ENCODE data around the gene PECR.
"Not testable (repeated sequence)": the region's sequence is repeated elsewhere in the genome, so short reads cannot be mapped to it uniquely, and the experiment has no call there.

PECR gene

DNA sequence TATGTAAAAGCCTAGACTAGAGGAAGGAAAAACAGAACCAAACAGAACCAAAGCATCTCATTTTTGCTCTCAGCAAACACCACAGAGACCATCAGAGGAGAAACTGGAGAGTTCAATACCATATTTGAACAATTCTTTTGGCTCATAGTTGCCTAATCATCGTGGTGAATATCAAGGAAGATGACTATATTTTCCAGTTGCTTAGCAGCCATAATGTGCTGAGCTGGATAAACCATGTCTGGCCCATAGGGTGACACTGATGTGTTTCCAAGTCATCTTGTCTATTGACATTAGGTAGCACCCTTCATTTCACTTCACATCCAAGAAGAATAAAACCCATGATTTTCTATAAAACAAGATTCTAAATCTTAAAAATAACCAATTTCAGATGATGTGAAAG is 21.6 kb upstream of the PECR start:
- FAIRE-seq: no peak

GRCh38 chr2:216101109-216101508 is 19.5 kb upstream of the PECR start:
- no peak for FAIRE-seq

- FAIRE-seq: no peak
These were observed 17.1 kb upstream of the PECR start for GRCh38 chr2:216098421-216099334.

DNA sequence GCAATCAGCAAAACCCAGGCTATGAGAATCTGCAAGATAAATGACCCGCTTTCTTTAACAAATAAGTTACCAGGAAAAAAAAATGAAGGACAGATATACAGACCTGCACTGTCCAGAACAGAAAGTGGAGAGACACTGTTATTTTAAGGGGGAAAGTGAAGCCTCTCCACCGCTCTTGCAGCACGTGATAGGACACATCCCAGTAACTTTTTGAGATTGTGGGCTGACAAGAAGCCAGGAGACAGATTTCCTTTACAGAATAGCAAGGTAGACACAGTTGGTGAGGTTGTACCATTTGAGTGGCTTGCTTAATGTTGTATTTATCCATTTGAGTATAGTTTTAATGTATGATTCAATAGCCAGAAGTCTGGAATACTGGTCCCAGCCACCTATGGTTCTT is 13.1 kb upstream of the PECR start:
- no peak for FAIRE-seq

- no peak for FAIRE-seq
These were observed 11.0 kb upstream of the PECR start for GRCh38 chr2:216092646-216093045.

- no peak for FAIRE-seq
These were observed 8.8 kb upstream of the PECR start for GRCh38 chr2:216090369-216090786.

GRCh38 chr2:216086207-216086893 is 4.7 kb upstream of the PECR start:
- FAIRE-seq: no peak

DNA sequence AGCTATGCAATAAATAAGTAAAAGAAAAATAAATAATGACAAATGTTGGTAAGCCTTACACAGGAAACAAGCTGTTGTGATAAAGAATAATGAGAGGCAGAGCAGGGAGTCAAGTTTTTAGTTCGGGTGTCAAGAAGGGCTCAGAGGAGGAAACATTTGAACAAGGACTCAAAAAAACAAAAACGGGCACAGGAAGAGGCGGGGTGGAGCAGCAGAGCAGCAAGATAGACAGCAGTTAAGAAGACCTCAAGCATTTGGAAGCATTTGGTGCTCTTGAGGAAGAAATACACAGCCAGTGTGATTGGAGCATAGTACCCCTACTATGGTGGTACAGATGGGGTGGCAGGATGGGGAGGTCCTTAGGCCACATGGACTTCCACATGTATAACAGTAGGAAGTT is 2.9 kb upstream of the PECR start:
- FAIRE-seq: no peak

DNA sequence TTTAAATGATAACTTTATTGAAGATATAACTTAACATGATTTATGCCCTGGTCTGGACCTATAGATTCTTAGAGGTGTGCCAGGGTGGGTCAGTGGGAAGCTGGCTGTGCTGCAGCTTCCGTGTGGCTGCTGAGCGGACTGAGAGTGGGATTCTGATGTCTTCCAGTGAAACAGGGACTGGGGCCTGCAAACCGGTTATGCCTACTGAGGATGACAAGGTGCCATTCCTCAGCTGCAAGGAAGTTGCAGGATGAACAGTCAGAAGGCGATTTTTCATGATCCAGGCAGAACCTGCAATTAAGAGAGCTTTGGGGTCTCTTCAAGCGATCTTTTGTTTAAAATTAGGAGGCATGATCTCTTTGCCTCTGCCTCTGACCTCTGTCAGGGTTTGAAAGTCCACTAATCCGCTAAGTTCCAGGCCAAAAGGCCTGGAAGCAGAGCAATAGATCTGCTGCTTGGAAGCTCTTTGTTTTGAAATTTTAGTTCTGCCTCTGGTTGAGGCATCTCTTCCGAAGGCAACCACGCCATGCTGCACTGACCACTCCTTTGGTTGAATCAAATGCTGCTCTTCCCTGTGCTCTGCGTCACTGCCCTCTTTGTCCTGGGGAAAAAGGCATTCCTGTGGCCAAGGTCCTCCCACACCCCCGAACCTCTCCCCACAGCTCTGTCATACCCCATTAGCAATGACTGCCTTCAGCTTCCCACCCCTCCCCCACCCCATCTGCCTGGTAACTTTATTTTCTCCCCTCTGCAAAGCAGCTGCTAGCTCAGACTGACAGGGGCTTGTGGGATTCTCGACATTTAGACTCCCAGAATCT is 2.1 kb upstream of the PECR start:
- no peak for FAIRE-seq

DNA sequence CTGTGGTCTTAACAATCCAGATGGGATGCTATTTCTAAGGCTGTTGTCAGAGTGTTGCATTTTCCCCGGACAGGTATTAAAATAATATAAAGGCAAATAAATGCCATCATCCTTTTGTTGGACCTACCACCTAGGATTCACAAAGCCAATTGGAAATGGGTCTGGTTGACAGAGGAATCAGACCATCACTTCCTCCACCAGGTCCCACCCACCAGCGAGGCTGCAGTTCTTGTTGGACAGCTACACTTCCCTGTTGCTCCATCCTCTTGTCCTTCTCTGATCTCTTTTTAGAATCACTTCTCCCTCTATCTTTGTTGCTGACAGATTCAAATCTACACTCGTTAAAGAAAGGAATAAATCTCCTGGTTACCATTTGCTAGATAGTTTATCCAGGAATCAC is 1.2 kb upstream of the PECR start:
- no peak for FAIRE-seq

GRCh38 chr2:216082117-216082711 is 605 bp upstream of the PECR start:
- FAIRE-seq: no peak

DNA sequence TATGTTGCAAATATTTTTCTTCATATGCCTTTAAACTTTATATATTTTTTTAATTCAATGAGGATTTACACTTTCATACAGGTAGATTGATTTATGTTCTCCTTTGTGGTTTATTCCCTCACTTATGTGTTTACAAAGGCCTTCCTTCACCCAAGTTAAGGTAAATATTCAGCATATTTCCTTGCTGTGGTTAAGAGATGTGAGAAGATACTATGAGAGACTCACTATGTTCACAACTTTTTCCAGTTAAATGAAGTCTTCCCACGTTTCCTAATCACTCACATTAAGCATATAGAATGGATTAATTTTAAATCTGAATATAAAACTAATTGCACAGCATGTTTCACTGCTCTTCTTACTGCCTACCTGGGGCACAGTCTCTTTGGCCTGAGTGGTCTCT is 597 bp downstream of the PECR start:
- no peak for FAIRE-seq

GRCh38 chr2:216080048-216080447 is 1.6 kb downstream of the PECR start:
- not testable (repeated sequence) for FAIRE-seq

DNA sequence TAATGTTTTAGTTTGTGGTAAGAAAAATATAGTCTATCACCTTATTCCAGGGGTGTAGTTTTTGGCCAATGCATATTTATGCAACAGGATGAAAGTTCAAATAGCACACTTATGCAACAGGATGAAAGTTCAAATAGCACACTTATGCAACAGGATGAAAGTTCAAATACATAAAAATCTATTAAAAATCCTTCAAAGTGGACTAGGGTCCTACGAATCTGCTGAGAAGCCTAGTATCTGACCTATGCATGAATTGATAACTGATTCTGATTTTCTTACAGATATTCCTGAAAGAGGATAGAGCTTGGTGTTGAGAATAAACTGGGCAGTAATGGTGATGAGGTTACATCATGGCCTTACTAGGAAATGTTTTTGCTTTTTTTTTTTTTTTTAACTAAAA is 2.8 kb downstream of the PECR start:
- FAIRE-seq: no peak

GRCh38 chr2:216075510-216076485 is 5.8 kb downstream of the PECR start:
- no peak for FAIRE-seq

DNA sequence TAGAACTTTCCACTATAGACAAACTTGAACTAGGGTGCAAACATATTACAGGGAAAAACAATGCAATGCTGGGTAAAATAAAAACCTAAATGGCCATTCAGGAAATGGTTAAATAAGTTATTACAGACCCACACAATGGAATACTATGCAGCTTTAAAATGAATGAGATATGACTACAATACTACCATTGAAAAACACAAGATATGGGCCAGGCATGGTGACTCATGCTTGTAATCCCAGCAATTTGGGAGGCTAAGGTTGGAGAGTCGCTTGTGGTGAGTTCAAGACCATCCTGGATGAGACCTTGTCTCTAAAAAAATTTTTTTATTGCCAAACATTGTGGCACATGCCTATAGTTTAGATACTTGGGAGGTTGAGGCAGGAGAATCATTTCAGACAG is 6.8 kb downstream of the PECR start:
- FAIRE-seq: no peak

GRCh38 chr2:216074380-216074779 is 7.2 kb downstream of the PECR start:
- FAIRE-seq: no peak

- FAIRE-seq: no peak
These were observed 7.8 kb downstream of the PECR start for GRCh38 chr2:216073773-216074172.

DNA sequence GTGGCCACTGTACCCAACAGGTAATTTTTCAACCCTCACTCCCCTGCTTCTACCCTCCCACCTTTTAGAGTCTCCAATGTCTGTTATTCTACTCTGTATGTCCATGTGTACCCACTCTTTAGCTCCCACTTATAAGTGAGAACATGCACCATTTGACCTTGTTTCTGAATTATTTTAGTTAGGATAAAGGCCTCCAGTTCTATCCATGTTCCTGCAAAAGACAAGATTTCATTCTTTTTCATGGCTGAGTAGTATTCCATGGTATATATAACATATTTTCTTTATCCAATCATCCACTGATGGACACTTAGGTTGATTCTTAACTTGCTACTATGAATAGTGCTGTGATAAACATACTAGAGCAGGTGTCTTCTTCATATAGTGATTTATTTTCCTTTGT is 9.1 kb downstream of the PECR start:
- no peak for FAIRE-seq

- FAIRE-seq: no peak
These were observed 10.3 kb downstream of the PECR start for GRCh38 chr2:216071111-216071851.

DNA sequence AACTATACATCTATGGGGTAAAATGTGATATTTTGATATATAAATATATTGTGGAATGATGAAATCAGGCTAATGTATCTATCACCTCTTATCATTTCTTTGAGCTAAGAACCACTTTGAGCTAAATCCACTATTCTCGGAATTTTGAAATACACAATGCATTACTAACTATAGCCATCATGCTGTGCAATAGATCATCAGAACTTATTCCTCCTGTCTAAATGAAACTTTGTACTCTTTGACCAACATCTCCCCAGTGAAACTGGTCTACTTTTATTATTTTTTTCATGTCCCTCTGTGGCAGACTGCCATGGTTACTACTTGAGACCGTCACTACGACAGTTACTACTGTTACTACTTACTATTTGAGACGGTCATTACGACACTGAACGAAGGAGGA is 11.4 kb downstream of the PECR start:
- FAIRE-seq: no peak
